T47D (cell line): ENCODE measurements around the gene BOD1.

ENCODE experiments used
- DNase-seq, 2 experiments: peaks; one replicate each; pipeline versions ENCODE4 v3.0.0 to v3.0.0-alpha.2; 2011 to 2012; ENCODE audit warnings: low read depth in 1 of 2, low spot score in 1 of 2
- JUND ChIP-seq: IDR thresholded peaks from 2 replicates; pipeline ENCODE4 v1.6.1; 2012; ENCODE audit warnings: low read depth
- in situ Hi-C: cut with HindIII; loops from 2 replicates; pipeline ENCODE4 v1.10.0; 2016; ENCODE audit warnings: low sequenced_read_pairs, low pct_unique_long_range_greater_than_20kb

Gene BOD1

DNA sequence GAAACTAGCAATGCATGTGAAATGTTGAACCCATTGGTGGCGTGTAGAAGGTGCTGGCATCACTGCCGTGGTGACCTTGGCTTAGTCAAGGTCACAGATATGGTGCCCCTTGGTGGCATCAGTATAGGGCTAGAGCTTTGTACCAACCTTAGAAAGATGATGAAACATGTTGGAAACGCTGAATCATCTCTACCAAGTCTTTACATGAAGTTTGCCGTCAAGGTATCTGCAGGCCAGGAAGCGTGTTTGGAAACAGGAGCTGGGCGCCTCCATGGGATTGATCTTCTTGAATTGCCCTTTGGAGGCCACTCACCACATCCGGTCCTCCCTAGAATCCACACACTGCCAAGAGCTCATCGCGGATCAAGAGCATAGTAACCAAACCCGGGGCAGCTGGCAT lies 16.9 kb upstream of the BOD1 start:
- in situ Hi-C loops = no loop called here
- DNase-seq = no peak
- no peak for TF ChIP-seq JUND

DNA sequence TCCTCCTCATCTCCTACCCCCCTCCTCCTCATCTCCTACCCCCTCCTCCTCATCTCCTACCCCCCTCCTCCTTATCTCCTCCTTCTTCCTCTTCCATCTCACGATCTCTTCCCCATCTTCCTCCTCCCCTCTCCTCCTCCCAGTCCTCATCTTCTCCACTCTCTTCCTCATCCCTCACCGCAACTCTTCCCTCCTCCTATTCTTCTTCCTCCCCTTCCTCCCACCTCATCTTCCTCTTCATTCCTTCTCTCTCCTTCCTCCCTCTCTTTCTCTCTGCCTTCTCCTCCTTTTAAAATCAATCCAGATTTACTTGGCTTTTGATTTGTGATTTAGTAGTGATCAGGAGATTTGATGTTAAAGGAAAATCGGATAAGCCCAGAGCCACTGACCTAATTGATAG lies 15.0 kb upstream of the BOD1 start:
- no peak for DNase-seq
- in situ Hi-C loops = no loop called here
- TF ChIP-seq JUND = no peak

DNA sequence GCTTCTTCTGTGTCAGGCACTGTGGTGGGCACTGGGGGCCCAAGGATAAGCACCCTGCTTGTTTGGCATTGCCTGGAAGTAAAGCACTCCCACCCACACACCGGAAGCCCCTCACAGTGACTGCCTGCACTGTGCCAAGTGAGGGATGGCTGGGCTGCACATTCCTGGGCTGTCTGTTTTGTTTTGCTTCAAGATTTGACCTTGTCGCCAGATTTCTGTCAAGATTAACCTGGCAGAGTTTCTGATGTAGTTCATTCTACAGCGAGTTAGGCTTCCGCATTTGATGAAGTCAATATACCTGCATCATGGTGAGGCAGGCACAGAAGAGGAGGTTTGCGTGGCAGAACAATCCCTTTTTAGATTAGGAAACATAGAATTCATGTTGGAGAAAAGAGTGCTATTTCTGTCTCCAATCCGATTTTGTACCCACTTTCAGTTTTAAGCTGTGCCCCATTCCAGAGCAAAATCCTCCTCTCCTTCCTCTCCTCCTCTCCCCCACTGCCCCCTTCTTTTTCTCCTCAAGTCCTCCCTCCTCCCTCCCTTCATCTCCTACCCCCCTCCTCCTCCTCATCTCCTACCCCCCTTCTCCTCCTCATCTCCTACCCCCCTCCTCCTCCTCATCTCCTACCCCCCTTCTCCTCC lies 14.4 kb upstream of the BOD1 start:
- TF ChIP-seq JUND = no peak
- no peak for DNase-seq
- in situ Hi-C loops = no loop called here

DNA sequence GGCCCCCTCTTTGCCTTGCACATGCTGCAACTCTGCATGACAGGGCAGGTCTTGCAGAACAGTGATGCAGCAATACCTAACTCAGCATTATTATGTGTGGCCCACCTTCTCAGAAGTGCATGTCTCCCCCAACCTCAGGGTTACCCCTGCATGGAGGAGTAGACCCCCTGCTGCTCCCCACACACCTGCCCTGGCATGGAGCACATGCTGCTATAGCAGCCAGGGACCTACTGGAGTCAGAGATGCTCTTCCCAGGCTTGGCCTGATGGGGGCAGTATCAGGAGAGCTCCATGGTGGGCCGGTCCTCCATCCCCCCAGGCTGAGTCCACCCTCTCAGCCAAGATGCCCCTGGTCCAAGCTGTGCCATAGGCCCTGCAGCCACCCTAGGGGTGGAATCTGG lies 13.2 kb upstream of the BOD1 start:
- in situ Hi-C loops = no loop called here
- DNase-seq = no peak
- TF ChIP-seq JUND = no peak

DNA sequence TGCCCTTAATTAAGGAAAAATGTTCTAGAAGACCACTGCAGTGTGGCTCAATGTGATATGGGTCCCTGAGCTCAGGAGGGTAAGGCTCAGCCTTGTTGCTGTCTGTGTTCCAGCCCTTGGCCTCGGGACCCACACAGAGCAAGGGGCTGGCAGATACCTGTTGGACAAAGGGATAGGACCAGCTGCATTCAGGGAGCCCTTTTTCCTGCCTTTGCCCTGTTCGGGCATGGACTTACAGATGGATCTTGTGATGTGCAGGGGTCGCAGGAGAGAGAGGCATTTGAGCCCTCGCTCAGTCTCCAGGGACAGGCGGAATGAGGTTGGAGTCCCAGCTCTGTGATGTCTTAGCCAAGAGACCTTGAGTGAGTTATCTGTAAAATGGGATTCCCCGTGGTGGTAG lies 12.1 kb upstream of the BOD1 start:
- no peak for TF ChIP-seq JUND
- DNase-seq = no peak
- in situ Hi-C loops = no loop called here

DNA sequence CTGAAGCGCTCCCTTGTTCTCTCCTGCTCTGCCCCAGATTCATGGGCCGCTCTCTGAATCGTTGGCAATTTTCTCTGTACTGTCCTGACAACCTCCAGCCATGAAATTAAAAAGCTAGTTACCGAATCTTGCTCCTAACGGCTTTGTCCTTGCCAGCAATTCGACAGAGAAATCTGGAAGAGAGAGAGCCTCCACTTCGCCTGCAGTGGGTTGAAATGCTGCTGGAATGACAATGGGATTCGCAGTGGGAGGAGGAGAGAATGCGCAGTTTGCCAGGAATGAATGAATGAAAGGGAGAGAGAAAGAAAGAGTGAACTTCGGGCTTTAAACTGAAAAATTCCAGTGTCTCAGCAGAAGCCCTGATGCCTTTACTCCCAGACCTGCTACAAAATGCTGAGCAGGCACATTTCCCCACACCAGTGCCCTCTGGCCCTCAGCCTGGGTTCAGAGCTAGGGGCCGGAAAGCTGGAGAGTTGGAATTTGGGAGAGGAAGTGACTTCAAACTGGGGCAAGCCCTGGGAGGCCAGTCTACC lies 11.5 kb upstream of the BOD1 start:
- TF ChIP-seq JUND = no peak
- in situ Hi-C loops = no loop called here

DNA sequence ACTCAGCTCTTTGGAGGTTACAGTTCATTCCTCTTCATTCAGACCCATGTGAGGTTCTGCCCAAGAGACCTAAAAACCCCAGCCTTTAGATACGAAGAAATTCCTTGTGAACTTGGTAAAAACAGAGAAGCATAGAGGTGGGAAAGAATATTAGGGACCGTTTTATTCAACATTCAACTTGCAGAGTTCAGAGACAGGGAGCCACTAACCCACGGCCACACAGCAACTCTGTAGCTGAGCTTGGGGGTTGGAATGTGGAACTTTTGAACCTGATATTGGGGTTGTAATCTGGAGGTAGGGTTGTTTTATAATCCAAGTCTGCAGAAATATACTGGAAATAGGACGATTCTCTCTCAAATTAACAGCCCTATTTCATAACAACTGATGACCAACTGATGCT lies 10.8 kb upstream of the BOD1 start:
- in situ Hi-C loops = no loop called here
- TF ChIP-seq JUND = no peak
- DNase-seq = no peak

More for the DNA sequence above, 11.5 kb upstream of the BOD1 start:
- no peak for DNase-seq

DNA sequence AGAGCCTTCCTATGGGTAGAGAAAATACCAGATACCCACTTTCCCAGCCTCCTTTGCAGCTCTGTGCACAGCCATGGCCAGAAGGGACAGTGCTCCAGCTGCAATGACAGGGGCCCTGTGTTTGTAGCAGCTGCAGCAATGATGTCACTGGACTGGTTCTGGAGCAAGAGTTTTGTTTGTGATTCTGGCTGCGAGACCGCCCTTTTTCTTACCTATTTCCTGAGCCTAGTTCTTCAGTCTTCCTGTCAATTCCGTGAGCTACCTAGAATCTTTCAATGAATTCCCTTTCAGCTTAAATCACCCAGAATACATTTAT lies 10.0 kb upstream of the BOD1 start:
- in situ Hi-C loops = no loop called here
- no peak for TF ChIP-seq JUND
- no peak for DNase-seq

DNA sequence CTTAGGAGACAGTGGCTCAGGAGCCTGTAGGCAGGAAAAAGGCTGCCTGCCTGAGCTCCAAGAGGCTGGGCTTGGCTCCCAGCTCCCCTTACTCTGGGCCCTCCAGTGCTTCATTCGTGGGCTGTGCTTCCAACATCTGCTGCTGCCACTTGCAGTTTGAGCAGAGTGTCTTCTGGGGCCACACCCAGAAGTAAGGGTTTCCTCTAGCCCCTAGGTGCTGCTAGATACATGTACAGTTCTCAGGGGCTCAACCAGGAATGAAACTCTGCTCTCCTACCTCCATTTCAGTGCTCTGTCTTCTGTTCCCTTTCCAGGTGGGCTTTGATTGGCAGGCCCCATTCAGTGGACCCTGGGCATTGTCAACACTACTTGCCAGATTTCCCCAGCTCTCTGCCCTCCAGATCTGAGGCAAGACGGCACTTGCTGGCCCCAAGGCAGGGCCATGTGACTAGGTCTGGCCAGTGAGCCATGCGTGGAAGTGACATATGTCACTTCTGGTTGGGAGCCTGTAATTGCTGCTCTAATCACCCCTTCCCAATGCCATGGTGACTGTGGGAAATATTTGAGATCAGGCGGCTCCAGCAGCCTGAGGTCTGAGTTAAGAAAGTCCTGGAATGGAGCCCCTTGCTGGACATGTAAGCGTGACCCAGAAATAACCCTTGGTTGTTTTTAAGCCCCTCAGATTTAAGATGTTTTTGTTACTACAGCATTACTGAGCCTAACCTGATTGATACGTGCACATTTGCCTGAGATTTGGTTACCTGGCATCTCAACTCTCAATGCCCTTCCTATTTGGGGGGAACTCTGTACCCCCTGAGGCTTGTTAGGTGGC lies 9.4 kb upstream of the BOD1 start:
- no peak for TF ChIP-seq JUND
- peak in 1 of 2 experiments; percentile 47 for DNase-seq
- in situ Hi-C loops = no loop called here

DNA sequence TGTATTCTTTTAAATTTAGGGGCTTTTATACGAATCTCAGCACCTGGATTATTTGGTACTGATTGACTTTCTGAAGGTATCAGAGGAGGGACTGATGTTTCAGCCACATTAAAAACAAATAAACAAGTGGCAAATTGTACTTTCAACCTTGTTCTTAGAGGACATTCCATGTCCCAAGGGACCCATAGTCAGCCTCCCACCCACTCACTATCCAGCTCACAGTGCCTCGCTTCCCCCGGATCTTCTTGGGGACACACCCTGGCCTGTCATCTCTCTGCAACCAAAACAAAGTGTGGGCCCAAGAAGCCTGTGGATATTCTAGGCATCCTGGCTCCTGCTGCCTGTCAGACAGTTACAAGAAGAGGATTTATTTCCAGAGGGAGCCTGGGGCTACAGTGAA lies 8.8 kb upstream of the BOD1 start:
- DNase-seq = no peak
- in situ Hi-C loops = no loop called here
- no peak for TF ChIP-seq JUND

DNA sequence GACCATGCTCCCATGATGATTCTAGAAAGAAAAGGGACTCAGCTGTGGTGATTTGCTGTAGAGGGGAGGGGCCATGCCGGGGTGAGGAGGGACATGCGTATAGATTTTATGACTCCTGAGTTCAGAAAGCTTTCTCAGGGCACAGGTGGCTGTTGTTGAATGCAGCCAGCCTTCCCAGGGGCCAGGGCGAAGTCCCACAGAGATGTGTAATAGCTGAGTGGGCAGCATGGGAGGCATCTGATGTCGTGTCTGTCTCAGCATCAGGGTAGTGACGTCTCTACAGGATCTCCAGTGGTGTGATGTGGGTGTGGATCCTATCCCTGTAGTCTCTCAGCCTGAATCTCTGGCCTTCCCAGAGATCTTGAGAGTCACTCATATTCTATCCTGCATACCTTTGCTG lies 7.8 kb upstream of the BOD1 start:
- in situ Hi-C loops = no loop called here
- TF ChIP-seq JUND = no peak
- DNase-seq = no peak

DNA sequence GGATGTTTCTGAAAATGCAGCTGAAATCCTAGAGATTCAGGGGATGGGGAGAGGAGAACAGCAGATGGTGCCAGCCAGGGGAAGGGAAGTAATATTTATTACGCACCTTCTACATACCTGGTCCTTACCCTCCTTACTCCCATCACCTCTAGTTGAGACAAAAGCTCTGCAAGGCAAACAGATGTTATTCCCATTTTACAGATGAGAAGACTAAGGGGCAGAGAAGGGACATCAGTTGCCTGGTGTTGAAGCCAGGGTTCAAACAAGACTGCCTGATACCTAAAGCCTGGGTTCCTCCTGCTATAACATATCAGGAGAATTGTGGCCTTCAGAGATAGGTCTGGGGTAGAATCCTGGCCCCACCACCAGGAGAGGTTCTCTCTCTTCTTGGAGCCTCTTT lies 7.3 kb upstream of the BOD1 start:
- TF ChIP-seq JUND = no peak
- DNase-seq = no peak
- in situ Hi-C loops = no loop called here

DNA sequence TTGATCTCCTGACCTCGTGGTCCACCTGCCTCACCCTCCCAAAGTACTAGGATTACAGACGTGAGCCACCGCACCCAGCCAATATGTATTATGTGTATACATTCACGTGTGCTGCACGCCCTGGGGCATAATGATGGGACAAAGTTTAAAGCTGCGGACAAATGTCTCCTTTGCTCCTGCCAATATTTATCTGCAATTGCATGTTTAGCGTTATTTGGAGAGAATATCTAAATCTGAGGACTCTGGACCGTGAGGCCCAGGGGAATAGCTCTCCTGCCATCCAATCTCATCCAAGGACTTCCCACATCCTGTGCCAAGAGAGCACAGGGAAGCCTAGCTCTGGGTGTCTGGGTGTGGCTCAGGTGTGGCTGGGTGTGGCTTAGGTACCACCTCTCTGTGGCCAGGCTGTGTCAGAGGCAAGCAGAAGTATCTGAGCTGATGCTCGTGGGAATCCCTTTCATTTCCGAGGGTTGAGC lies 6.9 kb upstream of the BOD1 start:
- no peak for TF ChIP-seq JUND
- in situ Hi-C loops = no loop called here
- DNase-seq = no peak
